Limb (tissue), 2 donors: Measurements from ENCODE around the gene SCAPER.

ENCODE experiments used
- DNase-seq, 2 donors: peaks; one replicate each; pipeline ENCODE4 v3.0.0-alpha.2; 2016; ENCODE audit errors: extremely low spot score in 2 of 2

Gene SCAPER

DNA sequence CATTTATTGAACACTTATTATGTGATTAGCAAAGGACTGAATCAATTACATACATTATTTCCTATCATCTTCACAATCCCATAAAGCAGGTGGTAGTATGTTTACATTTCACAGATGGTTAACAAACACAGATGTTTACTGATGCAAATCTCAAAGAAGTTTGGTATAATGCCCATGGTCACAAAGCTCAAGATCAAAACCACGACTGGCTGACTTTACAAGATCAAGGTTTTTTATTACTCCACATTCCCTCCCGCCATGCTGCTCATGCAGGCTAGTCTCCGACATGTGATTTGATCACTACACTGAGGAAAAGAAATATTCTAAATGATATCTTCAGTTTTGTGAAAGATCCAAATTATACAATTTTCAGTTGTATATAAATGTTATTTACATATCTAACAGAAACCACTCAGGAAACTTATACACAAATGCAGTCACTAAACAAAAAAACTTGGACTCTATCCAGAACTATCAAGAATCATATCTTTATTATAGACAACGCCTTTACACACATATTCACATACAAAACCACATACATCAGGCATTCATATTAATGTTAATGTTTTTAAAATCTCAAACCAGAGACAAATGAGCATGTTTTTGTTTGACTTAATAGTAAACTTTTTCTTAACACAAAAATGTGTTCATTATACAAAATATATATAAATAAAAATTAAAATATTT lies 235.5 kb downstream of the SCAPER start:
- no peak for DNase-seq

DNA sequence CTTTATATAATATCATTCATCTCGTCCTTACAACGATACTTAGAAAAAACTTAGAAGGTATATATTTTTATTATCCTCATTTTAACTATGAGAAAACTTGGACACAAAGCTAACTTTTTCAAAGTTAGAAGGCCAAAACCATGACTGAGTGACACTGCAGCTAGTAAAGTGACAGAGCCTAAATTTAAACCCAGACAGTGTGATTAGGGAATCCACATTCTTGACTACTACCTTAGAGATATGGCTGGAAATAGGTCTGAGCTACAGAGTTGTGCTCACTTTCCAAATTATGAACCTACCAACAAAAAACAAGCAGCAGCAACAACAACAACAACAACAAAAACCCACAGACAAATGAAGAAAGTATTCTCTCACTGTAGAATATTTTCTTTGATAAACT lies 236.2 kb downstream of the SCAPER start:
- no peak for DNase-seq

DNA sequence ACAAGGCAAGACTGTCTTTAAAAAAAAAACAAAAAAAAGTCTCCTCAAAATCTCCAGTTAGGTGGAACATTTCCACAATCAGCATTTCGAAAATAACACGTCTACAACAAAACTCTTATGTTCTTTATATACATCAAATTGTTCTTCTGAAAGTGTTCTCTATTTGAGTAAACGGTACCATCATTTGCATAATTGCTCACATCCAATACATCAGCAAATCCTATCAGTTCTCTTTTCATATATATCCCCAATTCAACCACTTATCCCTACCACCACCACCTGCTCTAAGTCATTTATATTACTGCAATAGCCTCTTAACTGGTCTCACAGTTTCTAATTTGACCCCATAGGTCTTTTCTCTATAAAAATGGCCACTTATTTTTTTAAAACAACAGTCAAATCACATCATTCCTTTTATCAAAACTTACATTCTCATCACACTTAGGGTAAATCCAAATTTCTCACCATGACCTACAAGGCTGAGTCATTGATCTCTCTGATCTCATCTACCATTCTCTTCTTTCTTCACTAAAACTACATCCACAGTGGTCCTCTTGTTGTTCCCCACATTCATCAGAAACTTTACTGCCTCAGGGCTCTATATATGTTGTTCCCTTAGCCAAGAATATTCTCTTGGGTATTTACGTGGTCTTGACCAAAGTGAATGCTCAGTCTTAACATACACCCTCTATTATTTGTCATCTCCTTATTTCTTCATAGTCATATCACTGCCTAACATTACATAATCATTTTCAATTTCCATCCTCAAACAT lies 237.0 kb downstream of the SCAPER start:
- DNase-seq = no peak

DNA sequence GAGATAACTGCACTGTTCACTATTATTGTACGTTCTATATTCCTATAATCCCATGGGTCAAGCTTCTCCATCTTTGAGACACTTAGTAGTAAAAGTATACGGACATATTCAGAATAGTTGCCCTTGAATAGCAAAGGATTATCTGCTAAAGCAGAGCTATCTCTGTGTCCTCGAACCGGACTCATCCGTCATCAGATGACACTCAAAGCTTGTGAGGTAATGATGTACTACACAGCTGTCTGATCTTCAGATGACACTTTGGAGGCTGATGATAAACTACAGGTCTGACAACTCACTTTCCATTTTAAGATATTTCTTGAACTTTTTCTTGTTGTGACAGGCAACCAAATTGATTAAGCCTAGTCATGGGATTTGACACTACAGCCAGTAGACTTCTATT lies 240.2 kb downstream of the SCAPER start:
- no peak for DNase-seq

DNA sequence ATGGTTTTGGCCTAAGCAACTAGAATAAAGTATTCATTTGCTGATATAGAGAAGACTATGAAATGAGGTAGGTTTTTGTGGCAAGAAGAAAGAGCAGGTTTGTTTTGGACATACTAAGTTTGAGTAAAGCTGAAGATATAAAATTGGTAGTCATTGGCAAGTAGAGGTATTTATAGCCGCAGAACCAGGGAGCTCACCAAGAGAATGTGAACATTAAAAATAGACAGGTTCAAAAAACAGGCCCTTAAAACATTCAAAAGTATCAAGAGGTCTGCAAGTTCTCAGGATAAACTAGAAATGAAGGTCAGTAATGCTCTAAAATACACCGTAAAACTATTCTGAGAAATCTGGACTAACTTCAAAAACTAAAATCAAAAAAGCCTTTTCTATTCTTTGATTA lies 240.7 kb downstream of the SCAPER start:
- no peak for DNase-seq

DNA sequence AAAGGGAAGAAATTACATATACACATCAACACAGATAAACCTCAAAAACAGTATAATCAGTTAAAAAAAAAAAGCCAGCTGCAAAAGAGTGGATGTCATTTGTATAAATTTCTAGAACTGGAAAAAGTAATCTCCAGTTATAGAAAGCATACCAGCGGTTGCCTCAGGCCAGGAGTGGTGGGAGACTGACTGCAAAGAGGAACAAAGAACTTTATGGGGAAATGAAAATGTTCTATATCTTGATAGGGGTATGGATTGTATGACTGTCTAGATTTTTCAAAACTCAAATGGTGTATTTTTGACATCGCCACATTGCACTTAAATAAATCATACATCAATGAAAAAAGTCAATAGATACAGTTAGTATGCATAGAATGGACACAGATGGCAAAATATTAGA lies 241.6 kb downstream of the SCAPER start:
- no peak for DNase-seq

DNA sequence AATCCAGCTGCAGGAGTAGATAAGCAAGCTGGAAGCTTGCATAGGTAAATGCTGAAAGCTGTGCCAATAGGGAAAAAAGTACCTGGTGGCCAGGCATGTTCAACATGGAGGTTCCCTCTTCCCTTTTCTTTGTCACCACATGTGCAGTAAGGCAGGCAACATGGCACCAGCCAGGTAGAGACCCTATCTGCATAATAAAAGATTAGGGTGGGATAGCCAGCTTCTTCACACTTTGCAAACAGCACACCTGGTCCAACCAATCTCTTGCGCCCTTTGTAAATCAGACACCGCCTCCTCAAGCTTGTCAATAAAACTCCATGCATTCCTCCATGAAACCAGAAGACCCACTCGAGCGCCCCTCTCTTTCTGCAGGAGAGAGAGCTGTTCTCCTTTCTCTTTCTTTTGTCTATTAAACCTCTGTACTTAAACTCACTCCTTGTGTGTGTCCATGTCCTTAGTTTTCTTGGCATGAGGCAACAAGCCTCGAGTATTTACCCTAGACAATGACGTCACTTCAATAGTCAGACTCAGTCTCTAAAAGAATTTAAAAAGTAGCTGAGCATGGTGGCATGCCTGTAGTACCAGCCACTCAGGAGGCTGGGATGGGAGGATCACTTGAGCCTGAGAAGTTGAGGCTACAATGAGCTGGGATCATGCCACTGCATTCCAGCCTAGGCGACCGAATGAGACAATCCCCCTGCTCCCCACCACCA lies 256.3 kb downstream of the SCAPER start:
- no peak for DNase-seq

DNA sequence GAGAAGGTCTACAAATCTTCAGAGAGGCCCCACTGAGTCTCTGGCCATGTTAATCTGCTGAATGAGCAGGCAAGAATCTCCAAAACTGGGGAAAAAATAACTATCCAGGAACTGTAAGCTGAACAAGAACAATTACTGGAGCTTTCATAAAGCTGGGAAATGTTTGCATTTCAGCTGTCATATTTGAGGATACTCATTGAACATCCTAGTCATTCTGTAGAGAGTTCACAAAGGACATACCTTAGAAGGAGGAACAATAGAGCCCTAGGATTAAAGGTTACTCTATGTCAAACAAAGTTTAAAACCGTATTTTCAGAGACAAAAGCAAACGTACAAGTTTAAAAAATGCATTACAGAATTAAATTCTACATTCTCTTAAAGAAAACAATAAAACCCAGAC lies 257.5 kb downstream of the SCAPER start:
- DNase-seq = no peak

DNA sequence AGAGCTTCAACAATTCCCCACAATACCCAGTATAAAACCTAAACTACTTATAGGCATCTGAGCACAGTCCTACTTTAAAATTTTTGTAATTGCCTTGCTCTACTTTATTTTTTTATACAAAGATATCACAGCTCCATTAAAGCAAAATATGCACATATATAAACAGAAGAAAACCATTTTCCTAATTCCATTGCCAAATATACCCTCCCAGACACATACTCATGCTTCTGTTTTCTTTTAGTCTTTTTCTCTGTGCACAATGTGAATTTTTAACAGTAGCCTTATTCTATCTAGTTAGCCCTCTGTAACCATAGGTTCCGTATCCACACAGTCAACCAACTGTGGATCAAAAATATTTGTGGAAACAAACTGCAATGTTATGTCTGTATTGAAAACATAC lies 260.5 kb downstream of the SCAPER start:
- DNase-seq = no peak

DNA sequence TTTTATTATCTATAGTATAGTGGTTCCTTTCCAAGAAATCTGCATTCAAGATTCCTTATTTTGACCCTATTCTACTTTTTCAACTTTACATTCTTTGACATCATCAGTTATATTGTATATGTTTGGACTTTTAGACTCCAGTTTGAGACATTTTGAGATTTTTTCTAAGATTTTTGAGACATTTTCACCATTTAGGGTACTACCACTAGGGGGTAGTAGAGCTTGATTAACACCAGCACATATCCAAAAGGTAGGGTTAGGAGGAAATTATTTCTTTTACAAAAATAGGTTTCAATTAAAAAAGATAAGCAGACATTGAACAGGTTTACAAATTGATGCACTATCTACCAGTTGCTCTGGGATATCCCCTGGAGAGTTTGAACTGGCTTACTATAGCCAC lies 262.5 kb downstream of the SCAPER start:
- no peak for DNase-seq

DNA sequence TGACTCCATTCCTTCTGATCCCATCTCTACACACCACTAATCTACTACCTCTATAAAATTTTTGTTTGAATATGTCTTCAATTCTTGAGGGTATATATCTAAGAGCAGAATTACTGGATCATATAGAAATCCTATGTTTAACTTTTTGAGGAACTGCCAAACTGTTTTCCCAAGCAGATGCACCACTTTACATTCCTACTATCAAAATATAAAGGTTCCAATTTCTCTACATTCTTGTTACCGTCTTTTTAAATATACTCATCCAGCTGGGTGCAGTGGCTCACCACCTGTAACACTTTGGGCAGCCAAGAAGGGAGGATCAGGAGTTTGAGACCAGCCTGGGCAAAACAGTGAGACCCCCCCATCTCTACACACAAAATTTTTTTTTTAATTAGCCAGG lies 268.0 kb downstream of the SCAPER start:
- DNase-seq = no peak

DNA sequence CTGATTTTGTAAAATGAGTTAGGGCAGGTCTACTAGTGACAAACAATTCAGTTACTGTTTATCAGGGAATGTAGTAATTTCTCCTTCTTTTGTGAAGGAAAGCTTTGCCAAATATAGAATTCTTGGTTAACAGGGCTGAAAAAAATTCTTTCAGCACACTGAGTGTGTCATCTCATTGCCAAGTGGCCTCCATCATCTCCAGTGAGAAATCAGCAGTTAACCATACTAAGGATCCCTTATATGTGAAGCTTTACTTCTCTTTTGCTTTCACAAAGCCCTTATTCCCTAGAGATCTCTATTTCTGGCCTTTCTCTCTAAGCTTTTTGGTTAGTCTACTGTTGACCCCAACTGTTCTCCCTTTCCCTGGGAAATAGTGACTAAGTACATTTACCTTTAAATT lies 269.1 kb downstream of the SCAPER start:
- DNase-seq = no peak

DNA sequence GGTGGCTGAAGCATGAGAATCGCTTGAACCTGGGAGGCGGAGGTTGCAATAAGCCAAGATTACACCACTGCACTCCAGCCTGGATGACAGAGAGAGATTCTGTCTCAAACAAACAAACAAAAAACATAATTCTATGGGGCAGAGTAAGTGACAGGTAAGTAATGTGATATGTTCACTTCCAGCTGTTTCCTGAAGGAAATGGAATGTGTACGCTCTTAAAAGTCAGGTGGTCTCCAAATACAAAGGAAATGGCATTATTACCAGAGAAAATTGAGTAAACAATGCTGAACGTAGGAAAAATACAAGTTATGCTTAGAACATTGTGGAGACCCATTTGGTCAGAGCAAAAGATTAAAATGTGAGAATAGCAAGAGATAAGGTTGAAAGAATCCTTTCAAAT lies 278.5 kb downstream of the SCAPER start:
- no peak for DNase-seq

DNA sequence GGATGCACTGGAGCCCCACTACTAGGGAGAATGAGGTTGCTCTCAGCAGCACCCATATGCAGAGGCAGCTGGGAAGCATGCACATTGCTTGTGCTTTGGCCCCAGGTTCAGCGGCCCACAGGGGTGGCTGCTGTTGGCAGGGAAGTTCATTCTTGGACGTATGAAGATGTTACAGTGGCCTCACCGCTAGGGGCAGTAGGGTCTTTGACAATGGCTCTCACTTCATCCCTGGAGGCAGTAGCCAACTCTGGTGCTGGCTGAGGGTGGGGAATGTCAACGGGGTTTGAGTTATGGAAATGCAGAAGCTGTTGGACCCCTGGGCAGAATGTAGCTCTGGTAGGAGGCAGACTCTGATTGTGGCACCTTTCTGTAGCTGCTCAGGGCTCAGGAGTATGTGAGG lies 279.9 kb downstream of the SCAPER start:
- no peak for DNase-seq

DNA sequence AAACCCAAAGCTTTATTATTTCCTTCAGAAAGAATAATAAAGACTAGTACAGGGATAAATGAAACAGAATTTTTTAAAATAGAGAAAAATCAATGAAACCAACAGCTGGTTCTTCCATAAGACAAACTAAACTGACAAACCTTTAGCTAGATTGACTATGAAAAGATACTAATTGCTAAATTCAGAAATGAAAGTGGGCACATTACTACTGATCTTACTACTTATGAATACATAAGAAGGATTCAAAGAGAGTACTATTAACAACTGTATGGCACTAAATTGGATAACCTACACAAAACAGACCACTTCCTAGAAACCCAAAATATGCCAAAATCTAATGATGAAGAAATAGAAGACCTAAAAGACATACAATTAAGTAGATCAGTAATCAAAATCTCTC lies 290.4 kb downstream of the SCAPER start:
- no peak for DNase-seq

DNA sequence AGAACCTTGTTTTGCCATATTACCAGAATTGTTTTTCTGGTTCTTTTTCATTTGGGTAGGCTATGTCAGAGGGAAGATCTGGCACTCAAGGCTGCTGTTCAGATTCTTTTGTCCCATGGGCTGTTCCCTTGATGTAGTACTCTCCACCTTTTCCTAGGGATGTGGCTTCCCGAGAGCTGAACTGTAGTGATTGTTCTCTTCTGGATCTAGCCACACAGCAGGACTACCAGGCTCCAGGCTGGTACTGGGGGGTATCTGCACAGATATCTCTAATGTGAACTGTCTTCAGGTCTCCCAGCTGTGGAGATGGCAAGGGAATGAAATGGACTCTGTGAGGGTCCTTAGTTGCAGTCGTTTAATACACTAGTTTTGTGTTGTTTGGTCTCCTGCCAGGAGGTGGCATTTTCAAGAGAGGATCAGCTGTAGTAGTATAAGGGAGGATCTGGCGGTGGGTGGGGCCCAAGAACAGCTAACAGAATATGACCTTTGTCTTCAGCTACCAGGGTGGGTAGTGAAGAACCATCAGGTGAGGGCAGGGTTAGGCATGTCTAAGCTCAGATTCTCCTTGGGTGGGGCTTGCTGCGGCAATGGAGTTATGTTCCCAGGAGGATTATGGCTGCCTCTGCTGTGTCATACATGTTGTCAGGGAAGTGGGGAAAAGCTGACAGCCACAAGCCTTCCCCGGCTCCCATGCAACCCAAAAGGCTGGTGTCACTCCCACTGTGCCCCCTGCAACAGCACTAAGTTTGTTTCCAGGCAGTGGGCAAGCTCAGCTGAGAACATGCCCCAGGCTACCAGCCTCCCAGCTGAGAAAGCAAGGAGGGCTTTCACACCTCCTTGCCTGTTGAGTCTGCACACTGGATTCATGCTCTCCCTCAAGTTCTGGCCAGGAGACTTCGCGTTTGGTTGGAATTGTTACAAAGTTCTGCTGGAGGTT lies 316.1 kb downstream of the SCAPER start:
- no peak for DNase-seq

DNA sequence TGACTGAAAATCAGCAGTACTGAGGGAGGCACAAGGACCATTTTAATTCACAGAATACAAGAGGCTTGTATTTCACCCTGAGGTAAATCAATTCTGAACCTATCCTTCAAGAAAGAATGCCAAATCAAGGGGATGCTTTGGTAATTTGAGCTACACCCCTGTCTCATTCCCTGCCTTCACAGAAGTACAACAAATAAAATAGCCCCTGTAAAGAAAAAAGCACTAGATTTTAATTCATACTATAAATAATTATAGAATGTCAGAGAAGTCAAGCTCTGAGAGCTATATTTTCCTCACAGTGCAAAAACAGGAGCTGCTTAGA lies 319.6 kb downstream of the SCAPER start:
- no peak for DNase-seq

DNA sequence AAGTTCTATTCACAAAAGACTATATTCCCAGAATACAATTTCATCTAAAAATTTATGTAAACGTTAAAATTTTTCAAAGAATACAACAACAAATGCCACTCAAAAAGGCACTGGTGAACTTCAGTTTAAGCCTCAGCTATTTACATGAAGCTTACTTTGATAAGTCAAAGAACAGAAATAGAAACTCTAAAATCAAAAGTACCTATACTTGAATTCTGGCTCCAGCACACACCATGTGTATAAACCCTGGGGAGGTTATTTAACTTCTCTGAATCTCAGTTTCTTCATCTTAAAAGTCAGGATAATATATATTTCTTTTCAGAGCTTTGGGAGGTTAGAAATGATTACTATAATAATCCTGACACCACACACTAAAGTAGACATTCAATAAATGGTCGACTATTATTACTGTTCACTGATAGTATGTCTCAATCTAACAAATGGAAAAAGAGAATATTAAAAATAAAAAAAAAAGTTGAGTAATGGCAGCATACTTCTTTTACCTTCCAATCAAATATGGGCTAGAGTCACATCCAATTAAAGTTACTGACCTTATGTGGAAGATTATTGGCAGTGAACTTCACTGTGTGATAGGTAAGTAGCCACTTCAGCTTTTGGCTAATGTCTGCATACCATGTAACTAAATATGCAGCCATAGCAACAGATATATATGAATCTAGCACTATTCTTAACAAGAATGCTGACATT lies 320.1 kb downstream of the SCAPER start:
- DNase-seq = no peak

DNA sequence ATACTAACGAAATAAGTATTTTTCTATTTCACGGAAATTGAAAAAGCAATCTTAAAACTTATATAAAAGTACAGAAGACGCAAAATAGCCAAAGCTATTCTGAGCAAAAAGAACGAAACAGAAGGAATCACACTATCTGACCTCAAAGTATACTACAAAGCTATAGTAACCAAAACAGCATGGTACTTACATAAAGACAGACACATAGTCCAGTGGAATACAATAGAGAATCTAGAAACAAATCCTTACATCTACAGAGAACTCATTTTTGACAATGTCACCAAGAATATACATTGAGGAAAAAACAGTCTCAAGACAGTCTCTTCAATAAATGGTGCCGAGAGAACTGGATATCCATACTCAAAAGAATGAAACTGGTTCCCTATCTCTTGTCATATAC lies 322.6 kb downstream of the SCAPER start:
- no peak for DNase-seq

DNA sequence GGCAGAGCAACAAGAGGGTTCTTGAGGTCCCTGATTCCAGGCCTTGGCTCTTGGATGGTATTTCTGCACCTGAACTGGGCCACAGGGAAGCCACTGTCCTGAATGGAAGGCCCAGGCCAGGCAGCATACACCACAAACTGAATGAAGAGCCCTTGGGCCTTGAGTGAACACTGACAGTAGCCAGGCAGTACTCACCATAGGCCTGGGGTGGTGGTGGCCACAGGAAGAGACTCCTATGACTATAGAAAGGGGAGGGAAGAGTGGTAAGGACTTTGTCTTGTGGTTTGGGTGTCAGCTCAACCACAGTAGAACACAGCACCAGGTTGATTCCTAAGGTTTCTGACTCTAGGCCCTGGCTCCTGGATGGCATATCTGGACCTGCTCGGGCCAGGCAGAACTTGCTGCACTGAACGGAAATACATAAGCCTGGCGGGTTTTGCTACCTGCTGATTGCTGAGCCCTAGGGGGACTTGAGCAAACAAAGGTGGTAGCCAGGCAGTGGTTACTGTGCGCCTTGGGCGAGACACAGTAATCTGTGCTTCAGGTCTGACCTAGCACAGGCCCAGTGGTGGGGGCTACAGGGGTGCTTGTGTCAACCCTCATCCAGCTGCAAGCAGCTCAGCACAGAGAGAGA lies 327.1 kb downstream of the SCAPER start:
- no peak for DNase-seq
